ENCODE results near the gene UEVLD.

UEVLD gene

GRCh38 chr11:18523084-18523483 lies 65.5 kb downstream of the UEVLD start:
- TF ChIP-seq, protein P1, sequence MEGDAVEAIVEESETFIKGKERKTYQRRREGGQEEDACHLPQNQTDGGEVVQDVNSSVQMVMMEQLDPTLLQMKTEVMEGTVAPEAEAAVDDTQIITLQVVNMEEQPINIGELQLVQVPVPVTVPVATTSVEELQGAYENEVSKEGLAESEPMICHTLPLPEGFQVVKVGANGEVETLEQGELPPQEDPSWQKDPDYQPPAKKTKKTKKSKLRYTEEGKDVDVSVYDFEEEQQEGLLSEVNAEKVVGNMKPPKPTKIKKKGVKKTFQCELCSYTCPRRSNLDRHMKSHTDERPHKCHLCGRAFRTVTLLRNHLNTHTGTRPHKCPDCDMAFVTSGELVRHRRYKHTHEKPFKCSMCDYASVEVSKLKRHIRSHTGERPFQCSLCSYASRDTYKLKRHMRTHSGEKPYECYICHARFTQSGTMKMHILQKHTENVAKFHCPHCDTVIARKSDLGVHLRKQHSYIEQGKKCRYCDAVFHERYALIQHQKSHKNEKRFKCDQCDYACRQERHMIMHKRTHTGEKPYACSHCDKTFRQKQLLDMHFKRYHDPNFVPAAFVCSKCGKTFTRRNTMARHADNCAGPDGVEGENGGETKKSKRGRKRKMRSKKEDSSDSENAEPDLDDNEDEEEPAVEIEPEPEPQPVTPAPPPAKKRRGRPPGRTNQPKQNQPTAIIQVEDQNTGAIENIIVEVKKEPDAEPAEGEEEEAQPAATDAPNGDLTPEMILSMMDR (IDR thresholded peaks at IDR 0.05): no peak

DNA sequence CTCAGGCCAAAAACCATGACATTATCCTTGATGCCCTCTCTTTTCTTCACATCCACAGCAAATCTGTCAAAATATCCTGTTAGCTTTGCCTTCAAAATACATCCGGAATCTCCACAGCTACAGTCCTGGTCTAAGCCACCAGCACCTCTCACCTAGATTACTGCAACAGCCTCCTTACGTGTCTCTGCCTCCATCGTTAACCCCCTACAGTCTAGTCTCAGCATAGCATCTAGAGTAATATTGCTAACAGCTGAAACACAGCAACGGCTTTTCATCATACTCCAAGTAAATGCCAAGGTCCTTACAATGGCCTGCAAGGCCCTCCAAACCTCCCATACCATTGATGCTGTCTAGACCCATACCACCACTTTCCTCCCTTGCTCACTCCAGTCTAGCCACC lies 66.1 kb downstream of the UEVLD start:
- TF ChIP-seq, protein P1 (IDR thresholded peaks at IDR 0.05): no peak

GRCh38 chr11:18521122-18521521 lies 67.4 kb downstream of the UEVLD start:
- TF ChIP-seq, protein P1 (IDR thresholded peaks at IDR 0.05): no peak

GRCh38 chr11:18502352-18502751 lies 86.2 kb downstream of the UEVLD start:
- TF ChIP-seq, protein P1 (IDR thresholded peaks at IDR 0.05): no peak

DNA sequence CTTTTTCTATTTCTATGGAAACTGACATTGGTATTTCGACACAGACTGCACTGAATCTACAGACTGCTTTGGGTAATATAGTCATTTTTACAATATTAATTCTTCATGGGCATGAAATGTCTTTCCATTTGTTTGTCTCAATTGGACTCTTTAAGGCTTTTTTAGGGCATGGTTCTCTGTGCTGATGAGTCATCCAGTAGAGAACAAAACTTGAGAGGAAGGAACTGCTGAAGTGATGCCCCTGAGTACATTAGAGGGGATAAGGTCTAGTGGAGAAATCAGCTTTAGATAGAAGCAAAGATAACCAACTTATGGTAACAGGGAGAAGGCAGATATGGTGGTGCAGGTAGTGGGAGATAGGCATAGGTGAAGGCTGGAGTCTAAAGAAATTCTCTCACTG lies 86.9 kb downstream of the UEVLD start:
- TF ChIP-seq, protein P1 (IDR thresholded peaks at IDR 0.05): no peak

DNA sequence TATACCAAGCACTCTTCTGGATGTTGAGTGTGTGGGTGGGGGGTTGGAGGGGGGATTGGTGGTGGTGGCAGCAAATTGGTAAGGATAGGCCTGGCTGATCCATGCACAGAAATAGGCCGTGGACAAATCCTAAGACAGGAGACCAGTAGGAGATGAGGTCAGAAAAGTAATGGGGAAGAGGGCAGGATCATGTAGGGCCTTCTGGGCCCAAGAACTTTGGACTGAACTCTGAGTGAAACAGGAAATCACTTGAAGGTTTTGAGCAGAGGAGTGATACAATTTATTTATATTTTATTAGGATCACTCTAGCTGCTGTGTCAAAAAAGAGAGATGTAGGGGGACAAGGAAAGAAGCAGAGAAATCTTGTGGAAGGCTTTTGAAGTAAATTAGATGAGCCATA lies 90.5 kb downstream of the UEVLD start:
- TF ChIP-seq, protein P1 (IDR thresholded peaks at IDR 0.05): no peak

DNA sequence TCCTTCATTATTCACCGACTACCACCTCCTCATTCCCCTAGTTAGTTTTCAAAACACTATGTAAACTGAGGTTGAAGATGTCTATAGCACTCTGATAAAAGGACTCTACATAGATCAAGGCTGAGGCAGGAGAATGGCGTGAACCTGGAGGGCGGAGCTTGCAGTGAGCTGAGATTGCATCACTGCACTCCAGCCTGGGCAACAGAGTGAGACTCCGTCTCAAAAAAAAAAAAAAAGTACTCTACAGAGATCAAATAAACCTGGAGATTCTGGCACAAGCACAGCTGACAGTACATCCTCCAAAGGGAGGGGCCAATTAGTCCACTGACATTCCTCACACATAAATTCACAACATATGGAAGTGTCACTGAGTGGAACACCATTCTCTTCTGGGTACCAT lies 92.8 kb downstream of the UEVLD start:
- TF ChIP-seq, protein P1 (IDR thresholded peaks at IDR 0.05): no peak

GRCh38 chr11:18495271-18495670 lies 93.3 kb downstream of the UEVLD start:
- TF ChIP-seq, protein P1 (IDR thresholded peaks at IDR 0.05): no peak
